ENCODE data around the gene MIS18A. TPM values are rescaled to one million over a fixed set of nuclear protein-coding genes. Genes with fewer than 3 reads are reported as not detected.
"Not testable (repeated sequence)": the region's sequence is repeated elsewhere in the genome, so short reads cannot be mapped to it uniquely, and the experiment has no call there.

Gene MIS18A
- total RNA-seq, 1 donor from 2014 or later: 15.6 TPM

GRCh38 chr21:32279377-32279680 lies 480 bp upstream of the MIS18A start:
- no peak for DNase-seq (ENCODE audit: low read depth)
- no peak for TF ChIP-seq CTCF (IDR thresholded peaks at IDR 0.05; ENCODE audit: insufficient read depth, low read length, poor library complexity, severe bottlenecking)
- Histone ChIP-seq H3K36me3 (ENCODE audit: control insufficient read depth, insufficient read depth, low read length) (no peaks in the 10 kb centered on the region), H3K27me3 (ENCODE audit: control insufficient read depth, insufficient read depth, low read length) (no peaks in the 10 kb centered on the region), H3K4me3 (ENCODE audit: low read depth, low read length) (peak overlapping the region; percentile 68)

- Histone ChIP-seq H3K36me3 (ENCODE audit: control insufficient read depth, insufficient read depth, low read length) (no peaks in the 10 kb centered on the region), H3K4me3 (ENCODE audit: low read depth, low read length) (peak overlapping the region; percentile 68), H3K27me3 (ENCODE audit: control insufficient read depth, insufficient read depth, low read length) (no peaks in the 10 kb centered on the region)
- TF ChIP-seq CTCF (IDR thresholded peaks at IDR 0.05; ENCODE audit: insufficient read depth, low read length, poor library complexity, severe bottlenecking): no peak
- no peak for DNase-seq (ENCODE audit: low read depth)
Measured at GRCh38 chr21:32278103-32278502, 746 bp downstream of the MIS18A start.

GRCh38 chr21:32276671-32277070 lies 2.2 kb downstream of the MIS18A start:
- Histone ChIP-seq H3K4me3 (ENCODE audit: low read depth, low read length) (no peak overlapping the region), H3K27me3 (ENCODE audit: control insufficient read depth, insufficient read depth, low read length) (no peaks in the 10 kb centered on the region), H3K36me3 (ENCODE audit: control insufficient read depth, insufficient read depth, low read length) (no peaks in the 10 kb centered on the region)
- TF ChIP-seq CTCF (IDR thresholded peaks at IDR 0.05; ENCODE audit: insufficient read depth, low read length, poor library complexity, severe bottlenecking): no peak
- DNase-seq (ENCODE audit: low read depth): no peak

GRCh38 chr21:32270748-32271147 lies 8.1 kb downstream of the MIS18A start:
- no peak for TF ChIP-seq CTCF (IDR thresholded peaks at IDR 0.05; ENCODE audit: insufficient read depth, low read length, poor library complexity, severe bottlenecking)
- no peak for DNase-seq (ENCODE audit: low read depth)
- no peaks in the 10 kb centered on the region for H3K27me3 ChIP-seq (ENCODE audit: control insufficient read depth, insufficient read depth, low read length)
- H3K36me3 ChIP-seq (ENCODE audit: control insufficient read depth, insufficient read depth, low read length): no peaks in the 10 kb centered on the region
- H3K4me3 ChIP-seq (ENCODE audit: low read depth, low read length): no peak overlapping the region

GRCh38 chr21:32265321-32265720 lies 13.5 kb downstream of the MIS18A start:
- not testable (repeated sequence) for H3K27me3 ChIP-seq (ENCODE audit: control insufficient read depth, insufficient read depth, low read length); DNase-seq (ENCODE audit: low read depth); H3K4me3 ChIP-seq (ENCODE audit: low read depth, low read length); H3K36me3 ChIP-seq (ENCODE audit: control insufficient read depth, insufficient read depth, low read length)

GRCh38 chr21:32261929-32262328 lies 16.9 kb downstream of the MIS18A start:
- Histone ChIP-seq H3K27me3 (ENCODE audit: control insufficient read depth, insufficient read depth, low read length) (no peaks in the 10 kb centered on the region), H3K4me3 (ENCODE audit: low read depth, low read length) (no peak overlapping the region), H3K36me3 (ENCODE audit: control insufficient read depth, insufficient read depth, low read length) (no peaks in the 10 kb centered on the region)
- no peak for DNase-seq (ENCODE audit: low read depth)
- no peak for TF ChIP-seq CTCF (IDR thresholded peaks at IDR 0.05; ENCODE audit: insufficient read depth, low read length, poor library complexity, severe bottlenecking)
